GM20000 (cell line): ENCODE data around the gene PGGT1B.

Source experiments
- DNase-seq: peaks from one replicate; pipeline ENCODE4 v3.0.0; 2012; ENCODE audit warnings: low spot score
- TF ChIP-seq, protein P1 (sequence below): IDR thresholded peaks from 2 replicates; pipeline ENCODE4 v1.5.1; 2012; ENCODE audit warnings: mild to moderate bottlenecking, control low read depth; ENCODE audit errors: extremely low read depth, missing control alignments

Gene PGGT1B

DNA sequence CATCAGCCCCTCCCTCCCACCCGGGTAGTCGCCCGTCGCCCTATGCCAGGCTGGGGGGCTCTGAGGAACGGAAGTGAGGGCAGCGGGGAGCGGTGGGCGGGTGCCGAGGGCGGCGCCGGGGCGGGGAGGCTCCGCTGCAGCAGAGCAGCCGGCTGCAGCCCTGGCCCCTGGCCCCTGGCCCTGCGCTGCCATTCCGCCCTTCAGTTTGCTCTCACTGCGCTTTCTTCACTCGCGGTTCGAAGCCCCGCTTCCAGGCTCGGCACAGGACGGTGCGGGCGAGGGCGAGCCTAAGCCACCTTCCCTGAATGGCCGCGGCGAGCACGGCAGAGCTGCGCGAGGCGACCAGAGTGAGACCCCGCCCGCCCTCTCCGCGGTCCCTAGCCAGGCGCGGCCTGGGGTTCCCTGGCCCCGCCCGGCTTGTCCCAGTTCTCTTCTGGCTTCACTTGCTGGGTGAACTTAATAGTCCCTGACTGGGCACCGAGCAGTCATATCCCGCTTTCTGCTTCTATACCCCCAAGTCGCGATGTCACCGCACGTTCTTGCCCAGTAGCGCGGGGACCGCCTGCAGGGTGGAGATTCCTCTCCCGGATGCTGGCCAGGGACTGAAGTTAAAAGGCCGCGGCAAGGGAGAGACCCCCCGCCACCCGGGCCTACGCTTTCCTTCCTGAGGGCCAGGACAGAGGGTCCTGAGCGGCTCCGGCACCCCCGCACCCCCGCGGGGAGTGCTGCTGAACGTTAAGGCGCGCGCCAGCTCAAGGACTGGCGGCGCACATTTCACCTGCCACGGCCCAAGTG lies 92.3 kb downstream of the PGGT1B start:
- no peak for DNase-seq
- TF ChIP-seq, protein P1, sequence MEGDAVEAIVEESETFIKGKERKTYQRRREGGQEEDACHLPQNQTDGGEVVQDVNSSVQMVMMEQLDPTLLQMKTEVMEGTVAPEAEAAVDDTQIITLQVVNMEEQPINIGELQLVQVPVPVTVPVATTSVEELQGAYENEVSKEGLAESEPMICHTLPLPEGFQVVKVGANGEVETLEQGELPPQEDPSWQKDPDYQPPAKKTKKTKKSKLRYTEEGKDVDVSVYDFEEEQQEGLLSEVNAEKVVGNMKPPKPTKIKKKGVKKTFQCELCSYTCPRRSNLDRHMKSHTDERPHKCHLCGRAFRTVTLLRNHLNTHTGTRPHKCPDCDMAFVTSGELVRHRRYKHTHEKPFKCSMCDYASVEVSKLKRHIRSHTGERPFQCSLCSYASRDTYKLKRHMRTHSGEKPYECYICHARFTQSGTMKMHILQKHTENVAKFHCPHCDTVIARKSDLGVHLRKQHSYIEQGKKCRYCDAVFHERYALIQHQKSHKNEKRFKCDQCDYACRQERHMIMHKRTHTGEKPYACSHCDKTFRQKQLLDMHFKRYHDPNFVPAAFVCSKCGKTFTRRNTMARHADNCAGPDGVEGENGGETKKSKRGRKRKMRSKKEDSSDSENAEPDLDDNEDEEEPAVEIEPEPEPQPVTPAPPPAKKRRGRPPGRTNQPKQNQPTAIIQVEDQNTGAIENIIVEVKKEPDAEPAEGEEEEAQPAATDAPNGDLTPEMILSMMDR, result no peak

DNA sequence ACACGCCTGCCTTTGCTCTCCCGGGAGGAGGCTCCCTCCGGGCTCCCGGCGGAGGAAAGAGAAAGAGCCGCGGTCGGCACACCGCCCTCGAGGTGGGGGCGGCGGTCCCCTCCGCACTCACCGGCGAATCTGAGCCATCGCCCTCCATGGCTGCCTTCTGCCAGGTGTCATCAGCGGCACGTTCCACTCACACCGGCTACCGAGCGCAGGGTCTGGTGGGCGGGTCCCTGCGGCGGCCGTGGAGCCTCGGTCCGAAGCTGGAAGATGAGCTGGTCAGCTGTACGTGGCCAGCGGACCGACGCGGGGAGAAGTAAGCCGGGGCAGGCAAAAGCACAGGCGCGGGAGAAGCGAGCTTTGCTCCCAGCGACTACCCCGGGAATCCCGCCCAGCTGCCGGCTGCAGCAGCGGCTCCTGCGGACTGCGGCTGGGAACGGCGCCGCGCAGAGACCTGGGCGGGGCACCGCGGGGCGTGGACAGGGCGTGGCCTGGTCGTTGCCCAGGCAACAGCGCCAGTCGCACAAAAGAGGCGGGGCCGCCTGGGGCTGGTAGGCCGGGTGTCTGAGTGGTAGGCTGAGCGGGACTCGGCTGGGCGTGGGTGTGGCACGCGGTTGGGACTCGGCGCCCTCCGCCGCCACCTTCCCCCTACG lies 93.1 kb downstream of the PGGT1B start, which contains the start of gene TRIM36:
Gene TRIM36 (minus strand): TSS at position 422 of the 647 bp plus-strand sequence. CDS start 274 bp downstream, at position 148.
- DNase-seq, result peak; percentile 96
- TF ChIP-seq, protein P1, result no peak

DNA sequence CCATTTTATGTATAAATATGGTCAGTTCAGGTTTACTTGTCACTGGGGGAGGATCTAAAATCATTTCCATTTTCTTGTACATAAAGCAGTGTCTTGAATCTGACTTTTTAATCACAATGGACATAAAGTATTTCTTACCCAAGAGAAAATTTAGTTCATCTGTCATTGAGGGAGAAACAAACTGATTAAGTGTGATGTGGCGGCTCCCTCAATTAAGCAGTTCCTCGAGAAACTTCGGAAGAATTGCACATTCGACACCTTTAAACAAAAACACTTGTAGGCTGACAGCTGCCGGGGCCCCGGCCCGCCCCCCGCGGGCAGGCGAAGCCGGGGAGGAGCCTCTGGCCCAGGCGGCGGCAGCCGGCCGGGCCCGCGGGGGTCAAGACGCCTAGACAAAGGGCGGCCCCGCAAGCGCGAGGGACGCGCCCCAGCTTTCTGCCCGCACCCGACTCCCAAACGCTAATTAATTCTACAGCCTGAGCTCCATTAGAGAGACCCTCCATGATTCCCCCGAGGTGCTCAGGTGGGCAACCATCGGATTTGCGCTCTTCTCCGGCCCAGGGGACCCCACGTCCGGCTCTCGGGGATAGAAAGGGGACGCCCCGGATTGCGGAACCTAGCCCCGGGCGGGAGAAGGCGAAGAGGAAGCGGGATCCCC lies 93.7 kb downstream of the PGGT1B start:
- DNase-seq, result peak; percentile 33
- TF ChIP-seq, protein P1, result no peak

DNA sequence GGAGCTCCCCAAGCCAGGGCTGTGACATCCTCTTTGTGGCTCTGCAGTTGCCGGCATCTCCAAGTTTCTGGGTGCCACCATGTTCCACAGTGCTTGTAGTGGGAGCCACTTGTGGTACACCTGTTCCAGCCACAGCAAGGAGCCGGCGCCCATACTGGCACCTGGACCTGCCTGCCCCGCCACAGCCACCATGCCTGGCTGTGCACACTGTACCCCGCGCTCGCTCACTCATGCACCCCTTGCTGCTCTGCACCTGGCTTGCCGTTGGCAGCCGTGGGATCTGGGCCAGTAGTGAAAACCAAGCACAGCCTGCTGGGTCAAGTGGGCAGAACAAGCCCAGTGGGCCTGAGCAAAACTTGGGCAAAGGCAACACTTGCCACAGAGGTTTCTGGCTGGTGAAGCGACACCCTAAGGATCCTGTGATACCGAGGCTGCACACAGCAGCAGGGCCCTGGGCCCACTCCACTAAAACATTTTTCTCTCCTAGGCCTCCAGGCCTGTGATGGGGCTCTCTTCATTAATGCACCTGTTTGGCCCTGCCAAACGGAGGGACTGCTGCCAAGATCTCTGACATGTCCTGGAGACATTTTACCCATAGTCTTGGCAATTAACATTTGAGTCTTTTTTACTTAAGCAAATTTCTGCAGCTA lies 95.8 kb downstream of the PGGT1B start:
- TF ChIP-seq, protein P1, result no peak
- DNase-seq, result no peak

DNA sequence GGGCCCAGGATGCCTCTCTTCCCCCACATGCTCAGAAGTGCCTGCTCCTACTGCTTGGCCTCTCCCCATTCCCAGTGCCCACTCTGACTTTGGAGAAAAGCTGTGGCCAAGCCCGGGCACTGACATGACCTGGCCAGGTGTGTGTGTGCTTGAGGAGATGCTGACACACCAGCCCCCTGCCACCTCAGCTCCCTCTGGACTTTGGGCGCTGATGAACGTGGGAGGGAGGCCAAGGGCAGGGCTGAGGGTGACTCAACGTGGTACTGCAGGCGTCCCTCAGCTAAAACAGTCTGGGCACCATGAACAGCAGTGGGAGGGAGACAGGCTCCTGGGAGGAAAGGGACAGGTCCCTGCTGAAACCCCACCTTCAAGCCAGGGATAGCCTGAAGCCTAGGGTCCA lies 96.9 kb downstream of the PGGT1B start:
- TF ChIP-seq, protein P1, result no peak
- DNase-seq, result no peak

DNA sequence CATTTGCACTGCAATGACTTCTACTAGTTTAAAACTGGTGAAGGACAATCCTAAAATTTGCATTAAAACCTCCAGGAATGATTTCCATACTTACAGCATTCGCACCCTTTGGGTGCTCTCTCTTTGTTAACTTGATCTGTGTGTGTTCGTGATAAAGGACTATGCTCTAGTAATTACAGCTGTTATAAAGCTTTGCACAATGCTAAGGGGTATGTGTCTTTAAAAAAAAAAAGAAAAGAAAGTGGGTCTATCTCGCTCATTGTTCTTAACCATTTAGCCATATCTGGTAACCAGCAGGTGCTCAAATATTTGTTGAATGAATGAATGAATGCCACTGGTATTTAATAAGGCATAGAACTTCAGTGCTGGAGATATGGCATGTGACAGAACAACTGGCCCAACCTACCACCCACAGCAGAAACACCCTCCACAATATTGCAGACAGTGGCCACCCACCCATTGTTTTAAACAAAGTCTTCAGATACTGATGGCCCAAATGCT lies 101.7 kb downstream of the PGGT1B start:
- TF ChIP-seq, protein P1, result no peak
- DNase-seq, result no peak
